ENCODE results near the gene MBLAC1. TPM values are rescaled to one million over a fixed set of nuclear protein-coding genes. Genes with fewer than 3 reads are reported as not detected.
A peak's percentile ranks its signal among the peaks of the same experiment; 100 is the strongest.

The MBLAC1 gene
- total and polyA plus RNA-seq, 2 donors (not counting 1 experiment from before 2014, with no cell fraction given) = 1.6 to 4.5 TPM

GRCh38 chr7:100126239-100126930, 382 bp upstream of the MBLAC1 start:
- no peak for TF ChIP-seq EZH2 (IDR thresholded peaks at IDR 0.05; ENCODE audit: borderline replicate concordance, insufficient read depth, low read depth, low read length, poor library complexity, severe bottlenecking)
- TF ChIP-seq CTCF (IDR thresholded peaks at IDR 0.05) = no peak
- H4K20me1 ChIP-seq (ENCODE audit: control insufficient read depth, insufficient read depth, low read length, poor library complexity, severe bottlenecking) = no peaks in the 10 kb centered on the region
- ATAC-seq (ENCODE audit: low read depth) = no peak
- peaks cover 23% of the 10 kb centered on the region for H3K79me2 ChIP-seq (ENCODE audit: control insufficient read depth, insufficient read depth, low read length)
- Mint-ChIP-seq H3K27ac (peak overlapping the region; percentile 100), H3K4me3 (peak overlapping the region; percentile 100), H3K4me1 (peaks cover 34% of the 10 kb centered on the region), H3K9me3 (ENCODE audit: insufficient read depth) (no peaks in the 10 kb centered on the region), H3K27me3 (no peaks in the 10 kb centered on the region)
- H3K9ac ChIP-seq (ENCODE audit: low read length) = peak overlapping the region; percentile 91
- CTCF ChIA-PET = interaction anchor here (0.6 to 2.9 kb wide), 5 partner anchors 16 to 281 kb away, joined by 3 to 25 read pairs (median 6); partner anchors contain the start of genes AP4M1 and MCM7
- peak overlapping the region; percentile 83 to 95 for H3K27ac ChIP-seq (ENCODE audit: low read length in 2 of 2)
- H3K27me3 ChIP-seq (replicated peaks in 1 of 4; ENCODE audit: control extremely low read depth in 1 of 4, control insufficient read depth in 3 of 4, insufficient read depth in 4 of 4, low read length in 3 of 4) = no peaks in the 10 kb centered on the region
- no peak for DNase-seq
- H3K4me1 ChIP-seq (ENCODE audit: control insufficient read depth in 2 of 2, insufficient read depth in 2 of 2, low read length in 2 of 2) = peaks cover 20 to 36% of the 10 kb centered on the region in 2 donors
- peak overlapping the region; percentile 54 to 84 (median 78) for H3K4me3 ChIP-seq (ENCODE audit: control extremely low read depth in 1 of 5, extremely low read depth in 1 of 5, insufficient read depth in 1 of 5, low read depth in 2 of 5, low read length in 4 of 5)
- no peaks in the 10 kb centered on the region for H3K36me3 ChIP-seq (replicated peaks in 1 of 2; ENCODE audit: control extremely low read depth in 1 of 2, control insufficient read depth in 1 of 2, extremely low read depth in 1 of 2, insufficient read depth in 2 of 2, low read length in 1 of 2)
- H2AFZ ChIP-seq (ENCODE audit: insufficient read depth, low read depth, low read length, poor library complexity, severe bottlenecking) = peak overlapping the region; percentile 99
- peak overlapping the region; percentile 100 for H3K4me2 ChIP-seq (replicated peaks; ENCODE audit: low read depth, low read length, poor library complexity, severe bottlenecking)
- WGBS (ENCODE audit: insufficient coverage) = 19% methylated on average over 29 of the region's 29 CpGs
- intact Hi-C loops (cut with micrococcal nuclease) = loop anchor here (1.0 kb wide), 1 partner anchor 32 kb away; the partner anchor contains the start of gene TRAPPC14
- H3K9me3 ChIP-seq (ENCODE audit: control extremely low read depth in 1 of 3, control insufficient read depth in 2 of 3, insufficient read depth in 1 of 3, low read length in 2 of 3) = no peaks in the 10 kb centered on the region
- POLR2A ChIA-PET = interaction anchor here (0.7 to 2.6 kb wide), 3 partner anchors 25 to 303 kb away, joined by 3 to 37 read pairs (median 7); partner anchors contain the start of genes AP4M1 and MCM7

Measured in B cell (primary cell).